Bronchial smooth muscle cell (primary cell): ENCODE data around the gene IMPG2. TPM values are rescaled to one million over a fixed set of nuclear protein-coding genes. Genes with fewer than 3 reads are reported as not detected.

Experiments
- total RNA-seq: library from RNA; depleted of rRNA; stranded (reverse); fragments of >200 nt; gene quantifications from 2 replicates; pipeline ENCODE4 v1.2.1, GENCODE V29; 2014

The IMPG2 gene
- 0.32 and 0.86 TPM in 2 replicates for total RNA-seq

DNA sequence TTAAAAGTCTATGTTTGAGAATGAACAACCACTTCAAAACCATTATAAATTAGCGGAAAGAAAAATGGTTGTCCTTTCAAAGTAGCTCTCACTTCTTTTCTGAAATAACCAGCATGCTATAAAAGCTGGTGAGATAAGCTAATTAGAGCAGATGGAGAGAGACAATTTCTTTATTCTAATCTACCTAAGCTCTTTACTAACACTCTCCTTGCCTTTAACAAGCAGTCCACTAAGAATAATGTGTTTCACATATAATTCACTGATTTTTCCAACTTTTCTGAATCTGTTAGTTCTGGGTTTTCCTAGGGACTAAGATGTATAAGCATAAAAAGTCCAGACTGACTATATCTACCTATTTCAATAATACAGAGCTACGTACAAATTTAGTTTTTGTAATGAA is at the start of gene IMPG2:
TSS of gene IMPG2 (minus strand) at position 101 of the 400 bp plus-strand sequence. CDS start 203 bp downstream, outside the sequence.

Other genes starting within 250 kb of the IMPG2 start
- 14.0 and 17.2 TPM in 2 replicates for gene SENP7, start 192.6 kb upstream of the IMPG2 start, total RNA-seq
- gene TRMT10C, start 241.3 kb upstream of the IMPG2 start, total RNA-seq, result 10.0 and 21.6 TPM in 2 replicates